Measurements from ENCODE around the gene FGD3.

- no peak for TF ChIP-seq CTCF (IDR thresholded peaks at IDR 0.05)
- TF ChIP-seq EZH2 (IDR thresholded peaks at IDR 0.05; ENCODE audit: borderline replicate concordance, insufficient read depth, low read depth, low read length, poor library complexity, severe bottlenecking), result no peak
Observed at GRCh38 chr9:93085676-93086075, 138.4 kb downstream of the FGD3 start.

All from B cell (primary cell).